ENCODE data around the gene ACOXL.
"Not testable (repeated sequence)": the region's sequence is repeated elsewhere in the genome, so short reads cannot be mapped to it uniquely, and the experiment has no call there.

The ACOXL gene

DNA sequence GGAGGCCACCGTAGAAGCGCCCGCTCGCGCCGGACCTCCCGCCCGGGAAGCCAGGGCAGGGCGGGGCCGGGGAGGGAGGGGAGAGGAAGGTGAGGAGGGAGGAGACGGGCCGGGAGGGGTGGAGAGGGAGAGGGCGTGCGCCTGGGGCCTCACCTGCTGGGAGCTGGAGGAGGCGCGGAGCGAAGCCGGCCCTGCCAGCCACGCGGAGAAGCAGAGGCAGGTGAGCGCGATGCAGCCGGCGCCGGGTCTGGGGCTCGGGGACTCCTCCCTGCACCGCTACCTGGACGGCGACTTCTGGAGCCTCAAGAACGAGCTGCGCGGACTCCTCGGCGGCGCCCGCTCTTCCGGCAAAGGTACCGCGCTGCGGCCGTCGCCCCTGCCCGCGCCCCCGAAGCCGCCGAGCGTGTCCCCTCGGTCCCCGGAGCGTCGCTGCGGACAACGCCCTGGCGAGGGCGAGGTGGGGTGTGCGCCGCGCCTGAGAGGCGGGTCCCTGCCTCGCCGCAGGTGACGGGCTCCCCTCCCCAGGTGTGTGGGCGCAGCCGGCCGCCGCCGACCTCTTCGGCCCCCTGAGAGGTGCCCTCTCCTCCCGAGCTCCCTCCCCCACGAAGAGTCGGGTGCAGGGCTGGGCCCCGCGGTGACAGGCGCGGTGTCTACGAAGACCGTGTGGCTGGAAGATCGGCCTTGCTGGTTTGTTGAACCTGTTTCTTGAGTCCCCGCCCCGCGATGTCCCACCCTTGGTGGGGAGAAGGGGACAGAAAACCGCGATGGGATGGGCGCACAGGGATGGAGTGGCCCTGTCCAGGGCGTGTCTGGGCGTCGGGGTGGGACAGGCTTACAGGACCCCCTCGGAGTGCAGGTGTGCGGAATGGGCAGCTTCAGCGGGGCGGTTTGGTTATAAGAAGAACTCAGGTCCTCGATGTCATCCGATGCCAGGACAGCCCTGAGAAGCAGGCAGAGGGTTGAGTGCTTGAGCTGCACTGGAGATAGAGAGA lies at the start of gene ACOXL:
Gene ACOXL (plus strand): TSS at position 152 of the 992 bp plus-strand sequence. CDS start 35,817 bp downstream, outside the sequence.
- DNase-seq = no peak

DNA sequence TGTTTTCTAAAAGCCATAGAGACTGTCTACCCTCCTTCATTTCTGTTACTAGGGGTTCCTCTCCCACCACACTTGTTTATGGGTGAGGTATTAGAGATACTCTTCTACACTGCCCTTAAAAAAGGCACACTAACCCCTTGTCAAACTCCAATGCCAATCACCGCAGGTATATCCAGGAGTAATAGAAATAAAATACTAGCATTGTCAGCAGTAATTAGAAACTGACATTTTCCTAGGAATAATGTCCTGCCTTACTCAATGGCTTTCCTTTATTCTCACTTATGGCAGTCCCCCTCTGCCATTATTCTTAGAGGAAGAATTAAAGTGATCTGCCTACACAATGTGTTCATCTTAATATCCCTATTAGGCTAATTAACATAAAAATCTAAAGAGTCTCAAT lies 49.5 kb upstream of the ACOXL start:
- DNase-seq = no peak

DNA sequence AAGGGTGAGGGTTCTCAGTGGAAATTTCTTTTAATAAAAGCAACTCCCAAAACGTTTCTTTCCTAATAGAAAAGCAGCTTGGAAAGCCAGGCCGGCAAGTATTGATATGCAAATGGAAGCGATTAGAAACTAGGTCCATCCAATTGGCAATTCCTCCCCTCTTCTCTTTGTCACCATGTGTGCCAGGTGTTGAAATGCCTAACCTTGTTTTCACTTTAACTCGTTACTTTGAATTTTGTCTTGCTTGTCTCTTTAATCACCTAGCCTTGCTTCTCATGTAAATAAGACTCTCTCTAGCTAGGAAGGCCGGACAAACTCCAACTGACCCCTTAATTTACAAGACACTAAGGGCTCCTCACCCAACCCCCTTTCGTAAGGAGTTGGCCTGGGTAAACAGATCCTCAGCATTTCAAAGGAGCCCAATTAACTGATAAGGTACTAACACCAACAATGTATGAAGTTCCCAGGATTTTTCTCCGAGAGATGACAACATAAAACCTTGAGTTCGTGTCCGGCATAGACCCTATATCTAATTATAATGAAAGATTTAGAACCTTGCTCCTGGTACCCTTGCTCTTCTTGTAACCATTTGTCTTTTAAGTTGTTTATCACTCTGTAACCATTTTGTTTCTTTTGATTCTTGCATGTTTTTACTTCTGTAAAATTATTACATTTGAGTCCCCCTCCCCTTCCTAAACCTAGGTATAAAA lies 44.4 kb upstream of the ACOXL start:
- not testable (repeated sequence) for DNase-seq

DNA sequence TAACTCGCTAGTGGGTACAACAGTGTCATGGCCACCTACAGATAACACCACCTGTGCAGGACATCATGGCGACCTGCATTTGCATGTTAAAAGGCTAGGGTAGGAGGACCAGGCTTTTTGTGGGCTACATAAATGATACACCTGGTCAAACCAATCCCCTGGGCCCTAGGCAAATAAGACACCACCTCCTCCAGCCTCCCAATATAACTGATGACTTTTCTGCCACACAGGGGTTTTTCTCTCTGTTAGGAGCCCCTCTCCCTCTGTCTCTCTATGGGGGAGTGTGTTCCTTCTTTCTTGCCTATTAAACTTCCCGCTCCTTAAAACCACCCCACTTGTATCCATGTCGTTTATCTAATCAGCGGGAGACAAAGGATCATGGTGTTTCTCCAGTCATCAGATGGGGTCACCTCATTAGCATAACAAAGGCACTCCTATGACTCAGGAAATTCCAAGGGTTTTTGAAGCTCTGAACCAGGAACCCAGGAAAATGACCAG lies 43.7 kb upstream of the ACOXL start:
- DNase-seq = no peak

DNA sequence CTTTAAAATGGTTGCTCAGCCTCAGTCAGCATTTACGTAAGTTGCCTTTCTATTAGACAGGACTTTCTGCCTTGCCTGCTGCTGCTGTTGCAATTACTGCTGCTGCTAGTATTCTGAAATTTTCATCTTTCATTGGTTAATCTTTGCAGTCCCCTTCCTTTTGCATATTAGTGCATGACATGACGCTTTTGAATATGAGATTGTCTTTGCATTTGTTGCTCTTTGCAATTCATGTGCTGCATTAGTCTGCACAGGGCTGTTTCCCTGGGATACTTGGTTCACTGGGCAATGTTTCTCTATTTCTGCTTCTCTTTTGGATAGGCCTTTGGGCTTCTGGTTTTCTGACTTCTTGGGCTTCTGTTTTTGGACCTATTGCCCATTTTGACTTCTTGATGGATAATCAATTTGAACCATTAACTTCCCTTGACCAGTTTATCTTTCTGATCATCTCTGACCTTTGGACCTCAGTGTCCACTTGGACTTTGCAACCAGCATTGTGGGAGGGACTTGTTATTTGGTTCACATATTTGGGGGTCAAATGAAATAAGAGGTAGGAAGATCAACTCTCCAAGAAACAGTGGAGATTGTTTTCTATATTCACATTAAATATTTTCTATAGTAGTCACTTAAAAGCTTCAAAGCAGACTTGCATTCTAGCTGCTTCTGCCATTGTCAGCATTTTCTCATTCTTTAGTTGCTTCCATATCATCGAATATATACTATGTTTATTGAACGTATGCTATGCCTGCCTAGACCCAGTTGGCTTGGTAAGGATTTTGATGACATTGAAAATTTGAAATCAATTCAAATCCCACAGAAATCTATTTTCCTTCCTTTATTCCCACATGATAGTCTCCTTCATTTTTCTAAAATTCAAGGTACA lies 42.0 kb upstream of the ACOXL start:
- no peak for DNase-seq

DNA sequence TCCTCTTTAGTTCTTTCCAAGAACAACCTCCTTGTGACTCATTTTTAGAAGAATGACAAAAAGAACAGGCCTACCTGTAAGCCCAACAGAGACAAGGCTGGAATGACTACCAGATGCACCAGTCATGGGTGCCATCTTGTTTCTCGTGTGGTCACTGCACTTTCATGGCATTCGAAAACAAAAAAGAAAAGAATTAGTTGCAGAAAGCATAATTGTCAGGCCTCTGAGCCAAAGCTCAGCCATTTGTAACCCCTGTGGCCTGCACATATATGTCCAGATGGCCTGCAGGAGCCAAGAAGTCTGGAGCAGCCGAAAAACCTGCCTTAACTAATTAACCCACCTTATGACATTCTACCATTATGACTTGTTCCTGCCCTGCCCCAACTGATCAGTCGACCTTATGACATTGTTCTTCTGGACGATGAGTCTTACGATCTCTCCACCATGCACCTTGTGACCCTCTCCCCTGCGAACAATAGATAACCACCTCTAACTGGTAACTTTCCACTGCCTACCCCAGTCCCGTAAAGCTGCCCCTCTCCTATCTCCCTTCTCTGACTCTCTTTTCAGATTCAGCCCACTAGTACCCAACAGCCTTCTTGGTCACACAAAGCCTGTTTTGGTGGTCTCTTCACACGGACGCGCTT lies 40.6 kb upstream of the ACOXL start:
- no peak for DNase-seq

DNA sequence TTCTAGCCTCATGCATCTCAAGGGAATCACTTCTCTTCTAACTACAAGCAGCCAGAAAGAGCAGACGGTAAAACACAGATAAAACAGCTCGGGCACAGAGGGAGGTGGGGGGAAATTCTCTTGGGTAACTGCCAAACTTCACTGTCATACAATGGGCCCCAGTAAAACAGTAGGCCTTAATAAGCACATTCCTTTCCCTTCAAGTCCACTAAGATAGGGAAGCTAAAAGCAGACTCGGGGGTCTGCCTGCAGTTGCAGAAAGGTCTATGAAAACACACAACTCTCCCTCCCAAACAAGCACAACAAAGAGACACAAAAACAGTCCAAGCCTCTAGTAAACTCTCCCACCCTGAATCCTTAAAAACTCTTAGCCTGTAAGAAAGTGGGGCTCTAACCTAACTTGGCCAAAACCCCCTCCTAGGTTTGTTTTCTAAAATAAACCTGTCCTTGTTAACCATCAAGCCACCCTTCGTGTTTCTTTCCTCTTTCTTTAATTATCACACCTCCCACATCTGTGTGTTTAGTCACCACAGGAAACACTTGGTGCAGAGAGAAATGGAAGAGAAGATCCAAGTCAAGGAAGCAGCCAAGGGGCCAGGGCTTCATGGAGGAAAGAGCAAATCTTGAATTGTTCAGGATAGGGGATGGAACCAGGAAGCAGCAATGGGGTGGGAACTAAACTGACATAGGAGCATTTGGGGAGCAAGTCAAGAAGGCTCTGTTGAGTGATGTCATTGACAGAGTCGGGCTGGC lies 37.1 kb upstream of the ACOXL start:
- not testable (repeated sequence) for DNase-seq

DNA sequence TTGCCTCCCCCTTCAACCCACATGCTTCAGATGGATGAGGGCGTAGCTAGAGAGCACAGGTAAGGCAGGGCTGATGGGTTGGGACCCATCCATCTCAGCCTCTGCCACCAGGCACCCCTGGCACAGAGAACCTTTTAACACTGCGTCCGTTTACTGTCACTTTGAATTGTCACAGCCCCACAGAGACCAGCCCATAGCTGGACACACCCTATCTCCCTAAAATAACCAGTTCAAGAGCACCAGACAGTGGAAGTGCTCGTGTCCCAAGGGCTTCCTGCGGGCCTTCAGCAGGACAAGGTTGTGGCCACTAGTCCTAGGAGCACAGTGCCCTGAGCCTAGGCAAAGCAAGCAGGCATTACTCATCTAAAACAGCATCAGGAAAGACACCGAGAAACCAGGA lies 34.1 kb upstream of the ACOXL start:
- not testable (repeated sequence) for DNase-seq

DNA sequence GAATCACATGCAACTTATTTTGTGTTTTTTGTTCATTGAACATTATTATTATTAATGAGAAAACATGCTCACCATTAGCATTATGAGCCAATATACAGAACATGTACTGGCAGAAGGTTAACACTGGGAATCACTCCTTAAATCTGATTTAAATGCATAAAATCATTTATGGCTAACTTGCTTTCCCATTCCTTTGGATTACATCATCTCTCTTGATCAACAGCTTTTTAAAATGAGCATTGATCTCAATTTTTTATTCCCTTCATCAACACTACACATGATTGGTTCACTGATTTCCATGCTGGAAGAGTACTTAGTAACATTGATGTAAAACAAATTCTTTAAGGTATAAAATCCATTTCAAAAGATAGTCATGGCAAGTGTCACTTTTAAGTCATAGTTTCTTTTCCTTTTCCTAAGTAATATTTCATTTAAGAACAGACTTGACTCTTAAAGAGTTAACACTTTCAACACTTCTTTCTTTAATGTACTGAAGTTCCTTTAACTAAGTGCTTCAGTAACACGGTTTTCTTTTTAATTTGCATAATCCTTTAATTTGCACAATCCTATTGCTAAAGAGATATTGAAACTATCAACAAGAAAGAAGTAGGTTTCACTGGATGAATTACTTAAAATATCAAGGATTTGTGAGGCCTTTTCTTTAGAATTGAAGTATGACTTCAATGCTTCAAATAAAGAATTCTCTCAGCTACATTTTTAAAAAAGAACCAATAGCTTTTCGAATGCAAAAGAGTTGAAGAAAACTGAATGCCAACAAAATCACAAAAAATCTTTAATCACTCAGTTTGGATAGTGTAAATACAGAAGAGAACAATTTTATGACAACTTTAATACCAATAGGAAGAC lies 29.6 kb upstream of the ACOXL start:
- no peak for DNase-seq

DNA sequence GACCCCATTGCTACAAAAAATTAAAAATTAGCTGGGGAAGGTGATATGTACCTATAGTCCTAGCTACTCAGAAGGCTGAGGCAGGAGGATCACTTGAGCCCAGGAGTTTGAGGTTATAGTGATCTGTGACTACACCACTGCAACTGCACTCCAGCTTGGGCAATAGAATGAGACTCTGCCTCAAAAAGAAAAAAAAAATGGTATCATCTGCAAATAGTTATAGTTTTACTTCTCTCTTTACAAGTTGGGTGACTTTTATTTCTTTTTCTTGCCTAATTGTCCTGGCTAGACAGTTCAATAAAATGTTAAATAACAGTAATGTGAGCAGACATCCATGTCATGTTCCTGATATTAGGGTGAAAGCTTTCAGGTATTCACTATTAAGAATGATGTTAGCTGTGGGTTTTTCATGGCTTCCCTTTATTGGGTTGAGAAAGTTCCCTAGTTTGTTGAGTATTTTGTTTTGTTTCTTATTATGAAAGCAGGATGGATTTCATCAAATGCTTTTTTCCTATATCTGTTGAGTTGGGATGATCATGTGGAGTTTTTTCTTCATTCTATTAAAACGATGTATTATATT lies 24.9 kb upstream of the ACOXL start:
- DNase-seq = no peak

DNA sequence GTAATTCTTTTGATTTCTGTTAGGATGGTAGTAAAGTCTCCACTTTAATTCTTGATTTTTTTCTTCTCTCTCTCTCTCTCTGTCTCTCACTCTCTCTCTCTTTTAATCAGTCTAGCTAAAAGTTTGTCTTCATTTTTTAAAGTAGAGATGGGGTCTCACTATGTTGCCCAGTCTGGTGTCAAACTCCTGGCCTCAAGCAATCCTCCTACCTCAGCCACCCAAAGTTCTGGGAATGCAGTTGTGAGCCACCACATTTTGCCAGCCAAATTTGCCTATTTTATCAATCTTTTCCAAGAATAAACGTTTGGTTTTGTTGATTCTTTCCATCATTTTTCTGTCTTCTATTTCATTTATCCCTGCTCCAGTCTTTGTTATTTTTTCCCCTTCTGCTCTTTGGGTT lies 23.9 kb upstream of the ACOXL start:
- no peak for DNase-seq

DNA sequence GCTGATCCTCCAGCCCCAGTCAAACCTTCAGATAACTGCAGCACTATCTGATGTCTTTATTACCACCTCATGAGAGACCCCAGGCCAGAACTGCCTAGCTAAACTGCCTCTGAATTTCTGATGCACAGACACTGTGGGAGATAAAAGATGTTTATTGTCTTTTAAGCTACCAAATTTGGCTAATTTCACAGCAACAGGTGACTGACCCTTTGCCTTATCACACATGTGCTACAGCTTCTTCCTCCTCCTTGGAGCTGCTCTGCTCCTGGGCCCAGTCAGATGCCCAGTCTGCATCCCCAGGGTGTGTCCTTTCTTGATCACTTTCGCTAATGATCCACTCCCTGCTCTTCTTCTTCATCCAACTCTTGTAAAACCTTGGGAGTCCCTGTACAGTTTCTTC lies 19.6 kb upstream of the ACOXL start:
- no peak for DNase-seq

DNA sequence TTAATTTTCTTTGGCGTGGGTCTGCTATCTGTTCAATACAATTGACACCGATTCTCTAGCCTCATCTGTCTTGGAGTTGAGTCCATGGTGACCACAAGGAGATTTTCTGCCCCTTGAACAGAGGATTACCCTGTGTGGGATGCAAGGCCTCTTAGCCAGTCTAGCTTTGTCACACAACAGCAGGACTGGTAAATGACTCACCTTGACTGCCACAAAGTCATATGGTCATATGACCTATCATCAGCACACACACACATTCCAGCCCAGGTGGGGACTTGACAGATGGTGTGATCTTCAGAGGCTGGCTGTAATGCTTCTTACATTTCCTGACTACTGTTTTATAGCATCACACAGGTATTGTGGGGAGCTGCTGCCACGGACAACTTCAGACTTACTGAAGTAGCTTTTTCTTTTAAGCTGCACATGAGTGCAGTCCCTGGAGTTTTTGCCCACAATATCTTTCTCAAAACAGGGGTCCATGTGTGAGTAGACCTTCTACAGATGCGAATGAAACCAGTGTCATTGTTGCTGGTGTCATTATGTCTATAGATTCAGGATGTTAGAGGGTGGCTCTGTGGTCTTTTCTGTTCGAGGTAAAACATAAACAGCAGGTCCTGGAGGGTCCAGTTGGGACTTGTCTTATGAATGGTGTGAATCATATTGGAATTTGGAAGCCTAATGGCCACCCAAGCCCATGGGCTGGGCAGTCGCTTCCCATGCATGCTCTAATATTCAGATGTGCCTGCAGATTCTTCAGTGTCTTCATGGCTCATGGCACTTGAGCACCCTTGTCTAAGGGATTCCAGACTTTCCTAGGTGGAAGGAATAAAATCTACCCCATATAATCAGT lies 18.6 kb upstream of the ACOXL start:
- peak; percentile 30 for DNase-seq

DNA sequence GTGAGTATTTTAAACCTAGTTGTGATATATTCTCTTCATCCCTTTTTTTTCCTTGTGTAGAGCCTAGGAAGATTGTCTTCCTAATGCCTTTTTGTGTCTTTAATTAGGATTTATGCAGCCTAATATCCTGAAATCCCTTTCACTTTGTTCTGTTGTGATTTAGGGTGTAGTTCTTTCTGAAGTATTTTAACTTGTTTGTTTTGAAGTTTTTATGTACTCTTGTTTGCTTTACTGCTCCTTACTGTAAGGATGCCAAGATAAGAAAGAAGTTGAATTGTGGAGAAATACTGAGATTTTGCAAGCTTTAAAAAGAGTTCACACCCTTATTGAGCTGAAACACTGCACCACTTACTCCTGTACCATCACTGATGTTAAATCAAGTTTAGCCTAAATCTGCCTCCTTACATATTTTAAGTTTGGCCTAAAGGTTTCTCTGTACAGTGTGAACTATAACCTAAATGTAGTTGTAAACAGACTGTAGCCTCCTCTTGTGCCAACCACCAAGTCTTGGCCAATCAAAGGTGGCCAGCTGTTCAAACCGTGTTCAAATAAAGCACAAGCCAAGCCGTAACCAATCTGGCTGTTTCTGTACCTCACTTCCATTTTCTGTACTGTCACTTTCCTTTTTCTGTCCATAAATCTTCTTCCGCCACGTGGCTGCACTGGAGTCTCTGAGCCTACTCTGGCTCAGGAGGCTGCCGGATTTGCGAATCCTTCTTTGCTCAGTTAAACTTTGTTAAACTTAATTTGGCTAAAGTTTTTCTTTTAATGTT lies 17.7 kb upstream of the ACOXL start:
- DNase-seq = no peak

DNA sequence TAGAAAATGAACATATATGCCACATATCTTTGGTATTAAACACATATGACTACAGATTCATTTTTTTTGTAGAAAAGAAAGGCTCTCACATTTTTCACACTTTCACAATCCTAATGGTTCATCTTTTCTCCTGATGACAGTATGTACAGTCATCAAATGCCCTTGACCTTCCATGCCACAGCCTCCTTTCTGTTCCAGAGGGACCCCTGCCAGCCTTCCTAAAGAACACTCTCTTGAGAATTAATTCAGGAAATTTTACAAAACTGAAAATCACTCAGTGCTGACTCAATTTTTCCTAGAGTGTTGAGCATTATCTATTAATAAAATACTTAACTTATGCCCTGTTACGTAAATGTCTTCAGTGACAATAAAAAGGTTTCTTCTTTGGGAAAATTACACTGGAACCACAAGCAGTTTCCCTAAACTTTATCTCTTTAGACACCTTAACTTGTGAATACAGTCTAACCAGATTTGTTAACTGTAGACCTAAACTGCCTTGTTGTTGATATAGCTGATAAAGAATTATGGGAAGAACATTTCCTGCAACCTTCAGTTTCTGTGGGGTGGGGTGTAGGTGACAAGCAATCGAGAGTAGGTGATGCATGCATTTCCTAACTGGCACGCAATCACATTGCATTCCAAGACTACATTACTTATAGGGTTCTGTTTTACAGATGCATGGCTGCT lies 15.3 kb upstream of the ACOXL start:
- no peak for DNase-seq

DNA sequence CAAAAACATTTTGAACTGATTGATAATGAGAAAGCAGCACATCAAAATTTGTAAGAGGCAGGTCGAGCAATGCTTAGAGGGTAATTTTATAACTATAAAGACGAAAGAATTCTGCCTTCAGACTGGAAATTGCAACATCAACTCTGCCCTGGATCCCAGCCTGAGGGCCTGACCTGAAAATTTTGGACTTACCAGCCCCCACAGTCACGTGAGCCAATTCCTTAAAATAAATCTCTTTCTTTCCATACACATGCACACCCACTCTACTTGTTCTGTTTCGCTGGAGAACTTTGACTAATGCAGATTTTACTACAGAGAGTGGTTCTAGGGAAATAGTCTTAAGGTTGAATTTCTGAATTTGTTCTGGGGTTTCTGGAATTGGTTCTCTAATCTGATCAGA lies 14.6 kb upstream of the ACOXL start:
- no peak for DNase-seq

DNA sequence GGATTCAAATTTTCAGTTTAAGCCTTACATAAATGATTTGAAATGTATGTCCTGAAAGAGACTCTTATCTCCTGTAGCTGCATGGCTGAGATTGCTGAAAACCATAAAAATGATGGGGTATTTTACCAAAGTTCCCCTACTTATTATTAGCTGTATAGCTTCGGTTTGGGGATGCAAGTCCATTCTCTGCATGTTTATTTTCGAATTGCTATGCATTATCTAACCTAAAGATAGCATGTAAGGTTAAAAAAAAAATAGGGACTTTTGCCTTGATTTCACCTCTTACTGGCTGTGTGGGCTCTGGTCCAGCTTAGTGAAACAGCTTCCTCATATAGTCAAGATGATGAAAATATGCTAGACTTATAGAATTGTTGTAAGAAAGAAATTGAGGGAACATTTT lies 14.0 kb upstream of the ACOXL start:
- DNase-seq = no peak

DNA sequence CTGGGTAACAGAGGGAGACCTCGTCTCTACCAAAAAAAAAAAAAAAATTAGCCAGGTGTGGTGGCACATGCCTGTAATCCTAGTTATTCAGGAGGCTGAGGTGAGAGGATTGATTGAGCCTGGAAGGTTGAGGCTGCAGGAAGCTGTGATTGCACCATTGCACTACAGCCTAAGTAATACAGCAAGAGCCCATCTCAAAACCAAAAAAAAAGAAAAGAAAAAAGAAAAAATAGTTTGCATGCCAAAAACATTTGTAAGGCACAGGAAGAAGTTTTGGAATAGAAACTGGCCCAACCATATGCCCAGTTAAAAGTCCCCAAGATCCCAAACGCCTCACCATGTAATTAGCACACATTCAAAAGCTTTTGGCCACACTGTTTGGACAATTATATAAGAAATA lies 13.4 kb upstream of the ACOXL start:
- no peak for DNase-seq

Data from NK-92 treated with Interleukin-12 subunit alpha and Interleukin-12 subunit beta, amount 100 ng/mL, for 24 hours (cell line).